GM20000 (cell line): ENCODE results near the gene PDE4A.
A peak's percentile ranks its signal among the peaks of the same experiment; 100 is the strongest.

ENCODE experiments used
- DNase-seq: peaks from one replicate; pipeline ENCODE4 v3.0.0; 2012; ENCODE audit warnings: low spot score
- TF ChIP-seq, protein P1 (sequence below): IDR thresholded peaks from 2 replicates; pipeline ENCODE4 v1.5.1; 2012; ENCODE audit warnings: mild to moderate bottlenecking, control low read depth; ENCODE audit errors: extremely low read depth, missing control alignments

Gene PDE4A

DNA sequence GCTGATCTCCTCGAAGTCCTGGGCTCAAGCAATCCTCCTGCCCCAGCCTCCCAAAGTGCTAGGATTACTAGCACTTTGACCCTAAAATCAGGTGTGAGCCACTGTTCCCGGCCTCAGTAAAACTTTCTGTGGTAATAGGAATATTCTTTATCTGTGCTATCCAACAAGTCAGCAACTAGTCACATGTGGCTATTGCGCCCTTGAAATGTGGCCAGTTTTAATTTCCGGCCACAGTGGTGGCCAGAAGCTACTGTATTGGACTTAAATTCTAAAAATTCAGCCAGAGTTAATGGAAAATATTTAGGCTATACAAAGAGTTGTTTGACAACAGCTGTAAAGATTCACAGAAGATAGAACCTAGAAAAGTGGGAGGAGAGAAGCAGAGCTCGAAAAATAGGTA lies 52.9 kb downstream of the PDE4A start:
- no peak for DNase-seq
- TF ChIP-seq, protein P1, sequence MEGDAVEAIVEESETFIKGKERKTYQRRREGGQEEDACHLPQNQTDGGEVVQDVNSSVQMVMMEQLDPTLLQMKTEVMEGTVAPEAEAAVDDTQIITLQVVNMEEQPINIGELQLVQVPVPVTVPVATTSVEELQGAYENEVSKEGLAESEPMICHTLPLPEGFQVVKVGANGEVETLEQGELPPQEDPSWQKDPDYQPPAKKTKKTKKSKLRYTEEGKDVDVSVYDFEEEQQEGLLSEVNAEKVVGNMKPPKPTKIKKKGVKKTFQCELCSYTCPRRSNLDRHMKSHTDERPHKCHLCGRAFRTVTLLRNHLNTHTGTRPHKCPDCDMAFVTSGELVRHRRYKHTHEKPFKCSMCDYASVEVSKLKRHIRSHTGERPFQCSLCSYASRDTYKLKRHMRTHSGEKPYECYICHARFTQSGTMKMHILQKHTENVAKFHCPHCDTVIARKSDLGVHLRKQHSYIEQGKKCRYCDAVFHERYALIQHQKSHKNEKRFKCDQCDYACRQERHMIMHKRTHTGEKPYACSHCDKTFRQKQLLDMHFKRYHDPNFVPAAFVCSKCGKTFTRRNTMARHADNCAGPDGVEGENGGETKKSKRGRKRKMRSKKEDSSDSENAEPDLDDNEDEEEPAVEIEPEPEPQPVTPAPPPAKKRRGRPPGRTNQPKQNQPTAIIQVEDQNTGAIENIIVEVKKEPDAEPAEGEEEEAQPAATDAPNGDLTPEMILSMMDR: no peak

DNA sequence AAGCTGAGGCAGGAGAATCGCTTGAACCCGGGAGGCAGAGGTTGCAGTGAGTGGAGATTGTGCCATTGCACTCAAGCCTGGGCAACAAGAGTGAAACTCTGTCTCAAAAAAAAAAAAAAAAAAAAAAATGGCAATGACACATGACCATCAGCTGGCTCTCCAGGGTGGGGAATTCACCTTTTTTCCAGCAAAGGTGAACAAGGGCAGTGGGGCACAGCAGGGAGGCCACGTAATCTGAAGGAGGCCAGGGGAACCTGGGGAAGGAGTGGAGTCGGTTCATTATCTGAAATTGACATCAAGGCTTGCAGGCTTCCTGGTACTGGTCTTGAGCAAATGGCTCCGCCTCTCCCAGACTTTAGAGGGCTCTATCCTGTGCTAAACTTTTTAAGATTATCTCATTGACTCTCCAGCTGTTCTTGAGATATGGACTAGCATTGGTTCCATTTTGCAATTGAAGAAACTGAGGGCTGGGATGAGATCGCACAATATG lies 54.7 kb downstream of the PDE4A start:
- TF ChIP-seq, protein P1: no peak
- DNase-seq: no peak

DNA sequence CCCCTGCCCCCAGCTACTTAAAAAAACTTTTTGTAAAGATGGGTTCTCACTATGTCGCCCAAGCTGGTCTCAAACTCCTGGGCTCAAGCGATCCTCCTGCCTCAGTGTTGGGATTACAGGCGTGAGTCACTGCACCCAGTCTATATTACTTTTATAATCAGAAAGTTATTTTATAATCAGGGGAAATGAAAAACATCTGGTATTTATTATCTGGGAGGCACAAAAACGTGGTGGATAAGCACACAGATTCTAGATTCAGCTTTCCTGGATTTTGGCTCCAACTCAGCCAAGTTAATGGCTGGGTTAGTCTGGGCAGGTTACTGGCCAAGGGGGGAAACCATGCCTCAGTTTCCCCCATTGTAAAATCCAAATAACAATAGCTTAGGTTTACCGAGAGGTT lies 58.1 kb downstream of the PDE4A start:
- DNase-seq: no peak
- TF ChIP-seq, protein P1: no peak

DNA sequence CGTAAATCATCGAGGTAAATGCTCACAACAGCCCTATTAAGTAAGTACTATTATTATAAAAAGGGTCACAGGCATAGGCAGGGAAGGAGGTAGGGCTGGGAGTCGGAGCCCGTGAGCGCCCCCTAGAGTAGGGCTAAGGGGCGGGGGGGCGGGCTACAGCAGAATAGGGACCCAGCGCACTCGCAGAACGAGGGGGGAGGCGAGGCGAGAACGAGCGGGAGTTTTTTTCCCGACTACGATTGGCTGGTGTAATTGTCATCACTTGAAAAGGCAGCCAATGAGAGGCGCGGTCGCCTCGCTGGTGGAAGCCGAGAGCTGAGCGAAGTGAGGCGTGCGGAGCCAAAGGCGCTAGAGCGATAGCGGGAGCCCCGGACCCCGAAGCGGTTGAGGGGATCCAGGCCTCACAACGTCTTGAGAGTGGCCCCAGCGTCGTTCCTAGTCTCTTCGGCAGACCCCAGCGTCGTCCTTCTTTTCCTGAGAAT lies 58.6 kb downstream of the PDE4A start:
- TF ChIP-seq, protein P1: no peak
- DNase-seq: peak; percentile 70

DNA sequence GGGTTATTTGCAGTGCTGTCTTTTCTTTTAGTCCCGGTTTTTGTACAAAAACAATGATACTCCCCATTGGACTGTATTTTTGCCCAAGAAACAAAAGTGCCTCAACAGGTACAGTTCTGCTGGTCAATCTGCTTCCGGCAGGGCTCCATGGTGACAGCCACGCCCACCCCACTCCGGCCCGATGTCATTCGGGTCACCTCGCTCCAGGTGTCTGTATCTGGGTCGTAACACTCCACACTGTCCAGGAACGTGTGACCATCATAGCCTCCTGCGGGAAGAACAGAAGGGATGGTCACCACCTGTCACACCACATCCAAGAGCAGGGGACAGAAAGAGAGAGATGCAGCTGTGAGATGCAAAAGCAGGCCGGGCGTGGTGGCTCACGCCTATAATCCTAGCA lies 66.2 kb downstream of the PDE4A start:
- DNase-seq: no peak
- TF ChIP-seq, protein P1: no peak

DNA sequence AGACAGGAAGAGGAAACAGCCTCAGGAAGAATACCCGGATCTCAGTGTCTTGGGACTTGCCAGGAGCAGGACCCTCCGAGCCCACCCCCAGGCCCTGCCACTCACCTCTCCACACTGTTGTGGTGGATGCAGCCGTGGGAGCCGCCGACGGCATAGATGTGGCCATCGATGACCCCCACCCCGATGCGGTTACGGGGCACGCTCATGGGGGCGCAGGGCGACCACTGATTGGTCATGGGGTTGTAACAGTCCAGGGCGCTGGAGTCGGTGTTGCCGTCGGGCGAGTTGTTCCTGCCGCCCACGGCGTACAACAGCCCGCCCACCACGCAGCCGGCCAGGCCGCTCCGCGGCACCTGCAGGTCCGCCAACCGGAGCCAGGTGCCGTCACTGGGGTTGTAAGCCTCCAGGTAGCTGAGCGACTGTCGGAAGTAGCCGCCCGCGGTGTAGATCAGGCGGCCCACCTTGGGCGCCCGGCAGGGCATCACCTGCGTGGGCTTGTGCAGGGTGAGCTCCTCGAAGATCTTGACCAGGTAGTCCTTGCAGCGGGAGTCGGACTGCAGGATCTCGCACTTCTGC lies 71.2 kb downstream of the PDE4A start:
- TF ChIP-seq, protein P1: no peak
- DNase-seq: no peak

DNA sequence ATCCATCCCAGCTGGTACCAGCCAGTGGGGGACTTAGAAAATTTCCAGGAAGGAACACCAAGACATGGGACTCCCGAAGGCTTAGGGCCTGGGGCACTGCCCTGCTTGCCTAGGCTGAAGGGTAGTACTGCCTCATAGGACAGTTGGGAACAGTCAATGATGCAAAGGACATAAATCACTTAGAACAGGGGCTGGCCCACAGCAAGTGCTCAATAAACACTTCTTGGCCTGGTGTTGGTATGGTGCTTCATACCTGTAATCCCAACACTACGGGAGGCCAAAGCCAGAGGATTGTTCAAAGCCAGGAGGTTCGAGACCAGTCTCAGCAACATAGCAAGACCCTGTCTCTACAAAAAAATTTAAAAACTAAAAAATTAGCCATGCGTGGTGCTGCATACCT lies 77.0 kb downstream of the PDE4A start:
- DNase-seq: no peak
- TF ChIP-seq, protein P1: no peak
